Stimulated activated CD8-positive, alpha-beta memory T cell treated with anti-CD3 and anti-CD28 coated beads, Interleukin-7, amount 100 ng/mL, for 48 hours (primary cell): ENCODE measurements around the gene LRRC3B.
"Not testable (repeated sequence)": the region's sequence is repeated elsewhere in the genome, so short reads cannot be mapped to it uniquely, and the experiment has no call there.

Experiments used
- DNase-seq, 2 donors: peaks; one replicate each; pipeline ENCODE4 v3.0.0-alpha.2; 2020; ENCODE audit warnings: low read depth in 1 of 2; ENCODE audit errors: extremely low read depth in 1 of 2

Gene LRRC3B

DNA sequence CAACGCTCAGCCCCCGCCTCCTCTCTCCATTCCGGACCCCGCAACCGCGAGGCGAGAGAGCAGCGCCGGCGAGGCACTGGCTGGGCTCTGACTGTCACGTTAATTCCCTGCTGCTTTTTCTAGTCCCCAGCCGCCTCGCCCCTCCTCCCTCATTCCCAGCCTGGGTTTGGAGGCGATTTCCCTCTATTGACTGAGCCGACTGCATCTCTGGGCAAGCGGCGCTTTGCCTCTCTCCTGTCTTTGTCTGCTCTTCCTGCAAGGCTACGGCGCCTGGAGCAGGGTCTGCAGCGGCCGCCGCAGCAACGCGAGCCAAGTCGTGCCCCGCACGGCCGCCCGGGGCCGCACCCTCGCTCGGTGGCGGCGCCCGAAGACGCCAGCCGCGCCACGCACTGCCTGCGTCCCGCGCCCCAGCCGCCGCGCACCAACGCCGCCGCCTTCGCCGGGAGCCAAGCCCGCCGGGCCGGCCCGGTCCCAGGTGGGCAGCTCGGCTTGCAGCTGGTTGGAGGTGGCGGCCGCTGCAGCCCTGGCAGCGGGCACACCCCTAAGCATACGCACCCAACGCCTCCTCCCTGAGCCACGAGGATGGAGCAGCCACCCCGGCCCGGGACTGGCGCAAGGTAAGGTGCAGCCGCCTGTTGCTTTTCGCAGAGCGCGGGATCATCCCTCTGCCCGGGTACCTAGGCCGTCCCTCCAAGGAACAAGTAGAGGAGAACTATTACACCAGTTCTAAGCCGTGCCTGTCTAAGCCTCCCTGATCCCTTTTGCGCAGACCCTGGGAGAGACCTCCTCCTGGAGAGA is at the start of gene LRRC3B:
TSS of gene LRRC3B (plus strand) at position 152 of the 798 bp plus-strand sequence. CDS start 86,901 bp downstream, outside the sequence.
- no peak for DNase-seq

- no peak for DNase-seq
Observed at GRCh38 chr3:26574766-26575165, 47.8 kb upstream of the LRRC3B start.

DNA sequence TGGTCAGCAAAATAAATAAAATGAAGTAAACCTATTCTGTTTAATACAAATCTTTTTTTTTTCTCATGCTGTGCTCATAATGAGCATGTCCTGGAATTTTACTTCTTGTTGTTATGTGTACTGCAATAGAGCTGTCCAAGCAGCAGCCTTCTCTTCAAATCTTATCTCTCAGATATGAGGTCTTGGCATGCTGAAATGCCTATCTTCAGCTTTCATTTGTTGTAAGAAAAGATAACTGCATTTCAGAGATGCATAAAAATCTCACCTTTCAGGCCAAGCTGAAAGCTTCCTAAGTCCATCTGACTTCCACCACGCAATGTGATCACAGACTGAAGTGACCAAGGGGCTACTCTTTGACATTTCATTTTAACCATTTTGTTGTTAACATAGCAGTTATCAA is 43.5 kb upstream of the LRRC3B start:
- DNase-seq = no peak

- no peak for DNase-seq
Observed at GRCh38 chr3:26587571-26587970, 35.0 kb upstream of the LRRC3B start.

GRCh38 chr3:26588931-26589330 is 33.6 kb upstream of the LRRC3B start:
- DNase-seq = no peak

DNA sequence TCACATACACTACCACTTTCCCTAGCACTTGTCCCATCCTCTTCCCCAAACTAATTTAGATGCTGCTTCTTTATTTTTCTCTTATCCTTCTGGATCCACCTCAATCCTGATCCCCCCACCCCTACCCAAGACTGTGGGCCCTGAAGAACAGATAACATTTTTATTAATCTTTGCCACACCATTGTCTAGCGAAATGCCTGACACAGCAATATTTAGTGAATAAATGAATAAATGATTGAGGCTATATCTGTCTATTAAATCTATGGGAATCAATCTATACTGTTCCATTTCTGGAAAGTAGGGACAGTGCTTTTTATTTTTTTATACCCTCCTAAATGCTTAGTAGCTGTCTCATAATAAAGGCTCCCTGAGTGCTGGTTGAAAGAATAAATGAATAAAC is 32.9 kb upstream of the LRRC3B start:
- no peak for DNase-seq

- no peak for DNase-seq
Observed at GRCh38 chr3:26590919-26591484, 31.6 kb upstream of the LRRC3B start.

- no peak for DNase-seq
Observed at GRCh38 chr3:26591926-26592325, 30.6 kb upstream of the LRRC3B start.

GRCh38 chr3:26592451-26592850 is 30.1 kb upstream of the LRRC3B start:
- no peak for DNase-seq

DNA sequence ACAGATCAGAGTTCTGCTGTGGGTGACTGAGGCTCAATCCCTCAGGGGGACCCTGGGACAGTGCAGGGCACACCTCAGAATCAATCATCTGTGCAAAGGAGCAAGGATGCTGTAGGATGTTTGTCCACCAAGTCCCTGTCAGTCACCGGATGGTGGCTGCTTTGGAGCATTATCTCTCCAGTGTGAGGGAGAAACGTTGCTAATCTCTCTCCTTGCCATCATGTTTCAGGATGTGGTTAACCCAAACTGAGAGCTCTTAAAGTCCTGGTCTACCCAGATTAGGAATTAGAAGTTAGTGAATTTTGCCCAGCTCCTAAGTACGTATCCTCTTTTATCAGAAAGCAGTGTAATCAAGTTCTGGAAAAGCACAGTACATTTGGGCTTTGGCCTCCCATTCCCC is 26.2 kb upstream of the LRRC3B start:
- no peak for DNase-seq

DNA sequence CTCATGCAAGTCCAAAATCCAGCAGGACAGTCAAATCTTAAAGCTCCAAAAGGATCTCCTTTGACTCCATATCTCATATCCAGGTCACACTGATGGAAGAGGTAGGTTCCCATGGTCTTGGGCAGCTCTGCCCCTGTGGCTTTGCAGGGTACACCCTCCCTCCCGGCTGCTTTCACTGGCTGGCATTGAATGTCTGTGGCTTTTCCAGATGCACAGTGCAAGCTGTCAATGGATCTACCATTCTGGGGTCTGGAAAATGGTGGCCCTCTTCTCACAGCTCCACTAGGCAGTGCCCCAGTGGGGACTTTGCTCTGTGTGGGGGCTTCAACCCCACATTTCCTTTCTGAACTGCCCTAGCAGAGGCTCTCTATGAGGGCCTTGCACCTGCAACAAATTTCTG is 19.3 kb upstream of the LRRC3B start:
- DNase-seq = not testable (repeated sequence)

DNA sequence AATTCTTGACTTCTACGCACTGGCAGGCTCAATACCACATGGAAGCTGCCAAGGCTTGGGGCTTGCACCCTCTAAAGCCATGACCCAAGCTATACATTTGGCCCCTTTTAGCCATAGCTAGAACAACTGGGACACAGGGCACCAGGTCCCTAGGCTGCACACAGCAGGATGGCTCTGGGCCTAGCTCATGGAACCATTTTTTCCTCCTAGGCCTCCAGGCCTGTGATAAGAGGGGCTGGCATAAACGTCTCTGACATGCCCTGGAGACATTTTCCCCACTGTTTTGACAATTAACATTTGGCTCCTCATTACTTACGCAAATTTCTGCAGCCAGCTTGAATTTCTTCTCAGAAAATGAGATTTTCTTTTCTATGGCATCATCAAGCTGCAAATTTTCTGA is 18.8 kb upstream of the LRRC3B start:
- DNase-seq = not testable (repeated sequence)

DNA sequence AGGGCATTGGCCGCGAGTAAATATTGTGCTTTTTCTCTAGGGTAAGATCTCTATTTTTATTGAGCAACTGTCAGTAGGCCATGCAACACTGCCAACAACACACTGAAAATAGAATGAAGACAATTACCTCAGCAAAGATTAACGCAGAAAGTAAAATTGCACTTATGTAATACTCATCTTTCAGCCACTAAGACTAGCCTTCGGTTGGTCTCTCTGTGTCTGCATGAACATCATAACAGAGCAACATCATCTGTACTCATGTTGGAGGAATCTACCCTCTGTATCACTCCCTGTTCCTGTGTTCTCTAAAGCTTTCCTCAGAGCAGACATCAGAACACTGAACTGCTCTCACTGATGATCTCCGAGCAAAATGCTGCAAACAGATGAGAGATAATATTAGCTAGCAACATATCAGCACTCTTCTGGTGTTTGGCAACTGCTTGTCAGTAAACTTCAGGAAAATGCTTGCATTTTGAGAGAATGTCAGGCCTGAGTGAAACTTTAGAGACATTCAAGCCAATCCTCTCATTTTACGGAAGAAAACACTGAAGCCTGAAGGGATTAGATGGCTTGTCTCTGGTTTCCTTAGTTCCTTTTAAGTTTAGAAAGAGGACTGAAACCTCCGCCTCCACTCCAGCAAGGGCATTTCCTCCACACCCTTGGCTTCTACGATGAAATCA is 8.4 kb upstream of the LRRC3B start:
- no peak for DNase-seq

GRCh38 chr3:26621176-26621575 is 1.4 kb upstream of the LRRC3B start:
- DNase-seq = no peak

DNA sequence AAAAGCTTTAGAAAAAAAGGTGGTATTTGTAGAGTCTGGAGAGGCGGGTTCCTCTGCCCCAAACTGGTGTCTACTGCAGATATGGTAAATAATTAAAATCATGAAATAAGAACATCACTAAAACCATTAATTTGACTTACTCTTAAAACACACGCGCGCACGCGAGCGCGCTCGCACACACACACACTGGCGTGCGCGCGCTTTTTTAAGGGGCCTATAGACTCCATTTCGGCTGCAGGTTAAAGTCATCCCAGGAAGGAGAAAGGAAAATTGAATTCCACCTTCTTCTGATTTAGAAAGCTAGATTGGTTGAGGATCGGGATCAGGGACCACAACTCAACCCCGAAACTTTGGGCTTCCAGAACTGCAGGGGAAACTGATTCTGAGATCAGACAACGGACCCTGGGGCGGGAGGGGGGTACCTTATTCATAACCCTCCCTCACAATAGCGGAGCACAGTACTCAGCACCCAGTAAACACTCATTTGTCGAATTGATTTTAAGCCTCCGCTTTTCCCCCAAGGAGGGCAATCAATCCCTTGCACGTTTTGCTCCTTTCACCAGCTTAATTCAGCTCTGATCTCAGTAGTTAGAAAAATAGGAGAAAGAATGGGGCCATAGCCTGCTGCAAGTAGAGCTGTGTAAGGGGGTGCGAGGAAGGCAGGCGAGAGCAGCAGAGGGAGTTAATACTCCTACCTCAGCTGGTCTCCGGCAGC is 509 bp upstream of the LRRC3B start:
- DNase-seq = no peak

- DNase-seq = no peak
Observed at GRCh38 chr3:26623419-26624208, 1.0 kb downstream of the LRRC3B start.

- DNase-seq = no peak
Observed at GRCh38 chr3:26624209-26624765, 1.7 kb downstream of the LRRC3B start.

- no peak for DNase-seq
Observed at GRCh38 chr3:26625187-26625586, 2.6 kb downstream of the LRRC3B start.

- no peak for DNase-seq
Observed at GRCh38 chr3:26627080-26627479, 4.5 kb downstream of the LRRC3B start.

DNA sequence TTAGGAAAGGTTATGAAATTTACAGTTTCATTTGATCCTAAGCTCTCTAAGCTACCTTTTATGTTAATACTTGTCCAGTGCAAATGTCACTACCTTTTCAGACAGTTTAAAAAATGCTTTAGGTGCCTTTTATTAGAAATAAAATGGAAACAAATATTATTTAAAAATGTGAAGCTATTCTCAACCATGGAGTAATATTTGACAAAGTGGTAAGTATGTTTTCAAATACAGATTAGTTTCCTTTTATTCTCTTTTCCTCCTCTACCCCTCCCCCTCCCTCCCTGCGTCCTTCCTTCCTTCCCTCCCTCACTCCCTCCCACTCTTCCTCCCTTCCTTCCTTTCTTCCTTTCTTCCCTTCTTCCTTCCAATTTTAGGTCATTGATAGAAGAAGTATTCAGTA is 6.3 kb downstream of the LRRC3B start:
- no peak for DNase-seq
